H1 (cell line): ENCODE data around the gene RAP1B. TPM values are rescaled to one million over a fixed set of nuclear protein-coding genes. Genes with fewer than 3 reads are reported as not detected.

Experiments
- CHD7 ChIP-seq: fragments of 300-600 bp; sonication (generic); IDR thresholded peaks from 2 replicates; pipeline ENCODE4 v1.7.1; 2012; ENCODE audit warnings: low read length, moderate library complexity, mild to moderate bottlenecking, inconsistent platforms; ENCODE audit not compliant: insufficient replicate concordance
- EGR1 ChIP-seq: IDR thresholded peaks from 2 replicates; pipeline ENCODE4 v1.6.1; 2011; ENCODE audit warnings: low read depth, low read length, borderline replicate concordance
- polyA plus RNA-seq, 7 experiments: library from polyadenylated mRNA; depleted of rRNA in 3 of 7; stranded (reverse) in 5 of 7; unstranded in 2 of 7; fragments of >200 nt in 5 of 7; fragments of 200-250 nt in 2 of 7; gene quantifications; 1 replicate in 5 of 7; 2 replicates in 1 of 7; 4 replicates in 1 of 7; pipeline versions ENCODE4 v1.2.1 to v1.2.3, GENCODE V29; 2011 to 2013; ENCODE audit warnings: missing spikeins in 2 of 7, mixed read lengths in 2 of 7
- total RNA-seq: library from RNA; stranded (reverse); fragmentation: NEBNext Ultra II Directional; extraction: Animal tissue kit (Norgen Biotek cat#: 25700); gene quantifications from 2 replicates; pipeline ENCODE4 v1.2.1, GENCODE V29; 2021

The RAP1B gene
- total and polyA plus RNA-seq, 2 of the 8 experiments (the other 6 are each of a cell fraction or from before 2014, with no cell fraction given), result 61.4 to 112 TPM

GRCh38 chr12:68589194-68589593, 21.5 kb upstream of the RAP1B start (continued):
- TF ChIP-seq CHD7, result no peak
- no peak for TF ChIP-seq EGR1
